Bronchial epithelial cell (primary cell): ENCODE data around the gene ACADSB. TPM values are rescaled to one million over a fixed set of nuclear protein-coding genes. Genes with fewer than 3 reads are reported as not detected.

Experiments
- DNase-seq: peaks from one replicate; pipeline ENCODE4 v3.0.0-alpha.2; 2010; ENCODE audit warnings: low read depth
- FAIRE-seq: peaks from 2 replicates; lab custom pipeline; 2011; peaks lifted over from hg19 to GRCh38; lab: Jason Lieb, UNC
- H3K27me3 ChIP-seq: 2 replicates; pipeline ENCODE4 v1.5.1; 2011; ENCODE audit warnings: low read length; ENCODE audit not compliant: control insufficient read depth, insufficient read depth
- H3K36me3 ChIP-seq: 2 replicates; pipeline ENCODE4 v1.5.1; 2011; ENCODE audit warnings: low read length; ENCODE audit not compliant: control insufficient read depth, insufficient read depth
- H3K4me3 ChIP-seq: 2 replicates; pipeline ENCODE4 v1.5.1; 2011; ENCODE audit warnings: mild to moderate bottlenecking, low read depth, low read length, control low read depth
- total RNA-seq: library from RNA; depleted of rRNA; stranded (reverse); fragments of >200 nt; gene quantifications from 2 replicates; pipeline ENCODE4 v1.2.1, GENCODE V29; 2014
- TF ChIP-seq, protein P1 (sequence below): IDR thresholded peaks from 2 replicates; pipeline ENCODE4 v1.5.1; 2011; ENCODE audit warnings: mild to moderate bottlenecking, moderate library complexity, low read length, control low read depth, inconsistent platforms; ENCODE audit not compliant: insufficient read depth, severe bottlenecking

ACADSB gene
- total RNA-seq, 1 donor from 2014 or later = 3.4 TPM

DNA sequence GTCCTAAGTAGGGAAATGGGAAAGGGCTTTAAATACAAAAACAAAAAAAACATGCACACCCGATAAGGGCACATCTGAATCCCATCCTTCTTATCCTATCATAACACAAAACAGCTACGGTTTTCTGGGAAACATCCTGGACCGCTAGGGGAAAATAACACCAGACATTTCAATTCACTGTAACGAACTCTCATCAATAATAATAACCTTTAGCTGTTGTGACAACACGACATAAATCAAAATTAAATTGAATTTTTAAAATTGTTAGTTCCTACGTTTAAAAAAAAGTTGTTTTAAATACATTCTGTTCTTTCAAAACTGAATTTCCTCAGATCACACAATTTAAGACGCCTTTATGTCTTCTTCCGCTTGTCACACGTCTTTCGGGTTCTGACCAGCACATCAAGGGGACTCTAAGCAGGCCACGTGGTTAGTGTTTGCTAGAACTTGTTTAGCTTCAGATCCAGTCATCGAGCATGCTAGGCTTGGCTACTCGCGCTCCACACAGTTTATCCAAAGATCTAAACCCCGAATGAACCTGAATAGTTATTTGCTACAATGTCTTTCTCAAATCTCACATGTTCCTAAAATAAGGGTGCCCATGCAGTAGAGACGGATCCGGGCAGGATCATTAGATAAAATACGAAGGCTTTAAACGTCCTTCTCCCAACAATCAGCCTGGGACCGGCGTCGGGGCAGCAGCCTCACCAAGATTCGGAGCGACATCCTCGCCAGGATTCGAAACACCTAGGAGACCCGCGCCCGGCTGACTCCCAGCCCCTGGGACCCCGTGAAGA, 1.1 kb upstream of the ACADSB start:
- FAIRE-seq (no peak), DNase-seq (peak; percentile 82)
- H3K4me3 ChIP-seq = peak overlapping the region; percentile 80
- no peaks in the 10 kb centered on the region for H3K27me3 ChIP-seq
- no peaks in the 10 kb centered on the region for H3K36me3 ChIP-seq
- TF ChIP-seq, protein P1, sequence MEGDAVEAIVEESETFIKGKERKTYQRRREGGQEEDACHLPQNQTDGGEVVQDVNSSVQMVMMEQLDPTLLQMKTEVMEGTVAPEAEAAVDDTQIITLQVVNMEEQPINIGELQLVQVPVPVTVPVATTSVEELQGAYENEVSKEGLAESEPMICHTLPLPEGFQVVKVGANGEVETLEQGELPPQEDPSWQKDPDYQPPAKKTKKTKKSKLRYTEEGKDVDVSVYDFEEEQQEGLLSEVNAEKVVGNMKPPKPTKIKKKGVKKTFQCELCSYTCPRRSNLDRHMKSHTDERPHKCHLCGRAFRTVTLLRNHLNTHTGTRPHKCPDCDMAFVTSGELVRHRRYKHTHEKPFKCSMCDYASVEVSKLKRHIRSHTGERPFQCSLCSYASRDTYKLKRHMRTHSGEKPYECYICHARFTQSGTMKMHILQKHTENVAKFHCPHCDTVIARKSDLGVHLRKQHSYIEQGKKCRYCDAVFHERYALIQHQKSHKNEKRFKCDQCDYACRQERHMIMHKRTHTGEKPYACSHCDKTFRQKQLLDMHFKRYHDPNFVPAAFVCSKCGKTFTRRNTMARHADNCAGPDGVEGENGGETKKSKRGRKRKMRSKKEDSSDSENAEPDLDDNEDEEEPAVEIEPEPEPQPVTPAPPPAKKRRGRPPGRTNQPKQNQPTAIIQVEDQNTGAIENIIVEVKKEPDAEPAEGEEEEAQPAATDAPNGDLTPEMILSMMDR = no peak

DNA sequence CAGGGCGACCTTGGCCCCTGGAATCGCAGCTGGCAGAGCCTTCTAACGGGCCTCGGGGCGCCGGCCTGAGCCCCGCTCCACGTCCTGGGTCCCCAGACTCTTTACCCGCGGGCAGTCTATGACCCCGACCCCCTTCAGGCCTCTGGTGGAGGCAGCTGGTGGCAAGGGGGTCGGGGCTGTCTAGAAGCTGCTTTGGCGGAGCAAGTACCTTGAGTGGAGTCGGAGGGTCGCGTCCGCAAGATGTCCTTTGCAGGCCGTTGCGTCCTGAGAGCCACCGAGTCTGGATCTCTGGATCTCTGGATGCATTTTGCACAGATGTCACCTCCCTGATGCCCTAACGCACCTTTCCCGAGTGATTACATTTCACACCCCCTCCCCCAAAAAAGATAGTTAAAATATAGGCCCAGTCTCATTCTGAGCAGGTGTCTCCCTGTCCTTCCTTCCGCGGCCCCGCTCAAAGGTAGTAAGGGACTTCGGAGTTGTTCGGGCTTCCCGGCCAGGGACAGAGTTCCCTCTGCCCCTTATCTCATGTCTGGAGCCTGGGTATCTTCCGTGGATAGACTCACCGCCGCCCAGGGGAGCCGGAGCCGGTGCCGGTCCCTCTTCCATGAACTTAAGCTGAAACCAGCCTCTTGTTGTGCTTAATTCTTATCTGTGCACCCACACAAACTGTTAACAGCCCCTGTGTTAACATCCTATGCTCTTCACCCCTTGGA, 457 bp downstream of the ACADSB start:
- TF ChIP-seq, protein P1 = no peak
- no peak for FAIRE-seq
- Histone ChIP-seq H3K27me3 (no peaks in the 10 kb centered on the region), H3K36me3 (no peaks in the 10 kb centered on the region), H3K4me3 (peak overlapping the region; percentile 80)
- DNase-seq = no peak

DNA sequence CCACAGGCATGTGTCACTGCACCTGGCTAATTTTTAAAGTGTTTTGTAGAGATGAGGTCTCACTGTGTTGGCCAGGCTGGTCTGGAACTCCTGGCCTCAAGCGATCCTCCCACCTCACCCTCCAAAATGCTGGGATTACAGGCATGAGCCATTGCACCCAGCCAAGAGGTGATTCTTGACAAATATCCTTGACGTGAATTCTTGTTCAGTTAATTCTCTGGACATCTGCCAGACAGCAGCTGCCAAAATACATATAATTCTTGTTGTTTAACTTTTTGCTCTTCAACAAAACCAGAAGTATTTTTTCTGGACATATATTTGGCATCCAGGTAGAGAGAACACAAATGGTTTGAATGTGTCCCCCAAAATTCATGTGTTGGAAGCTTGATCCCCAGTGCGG, 3.2 kb downstream of the ACADSB start:
- Histone ChIP-seq H3K36me3 (no peaks in the 10 kb centered on the region), H3K27me3 (no peaks in the 10 kb centered on the region), H3K4me3 (no peak overlapping the region)
- no peak for FAIRE-seq
- no peak for DNase-seq
- TF ChIP-seq, protein P1 = no peak

DNA sequence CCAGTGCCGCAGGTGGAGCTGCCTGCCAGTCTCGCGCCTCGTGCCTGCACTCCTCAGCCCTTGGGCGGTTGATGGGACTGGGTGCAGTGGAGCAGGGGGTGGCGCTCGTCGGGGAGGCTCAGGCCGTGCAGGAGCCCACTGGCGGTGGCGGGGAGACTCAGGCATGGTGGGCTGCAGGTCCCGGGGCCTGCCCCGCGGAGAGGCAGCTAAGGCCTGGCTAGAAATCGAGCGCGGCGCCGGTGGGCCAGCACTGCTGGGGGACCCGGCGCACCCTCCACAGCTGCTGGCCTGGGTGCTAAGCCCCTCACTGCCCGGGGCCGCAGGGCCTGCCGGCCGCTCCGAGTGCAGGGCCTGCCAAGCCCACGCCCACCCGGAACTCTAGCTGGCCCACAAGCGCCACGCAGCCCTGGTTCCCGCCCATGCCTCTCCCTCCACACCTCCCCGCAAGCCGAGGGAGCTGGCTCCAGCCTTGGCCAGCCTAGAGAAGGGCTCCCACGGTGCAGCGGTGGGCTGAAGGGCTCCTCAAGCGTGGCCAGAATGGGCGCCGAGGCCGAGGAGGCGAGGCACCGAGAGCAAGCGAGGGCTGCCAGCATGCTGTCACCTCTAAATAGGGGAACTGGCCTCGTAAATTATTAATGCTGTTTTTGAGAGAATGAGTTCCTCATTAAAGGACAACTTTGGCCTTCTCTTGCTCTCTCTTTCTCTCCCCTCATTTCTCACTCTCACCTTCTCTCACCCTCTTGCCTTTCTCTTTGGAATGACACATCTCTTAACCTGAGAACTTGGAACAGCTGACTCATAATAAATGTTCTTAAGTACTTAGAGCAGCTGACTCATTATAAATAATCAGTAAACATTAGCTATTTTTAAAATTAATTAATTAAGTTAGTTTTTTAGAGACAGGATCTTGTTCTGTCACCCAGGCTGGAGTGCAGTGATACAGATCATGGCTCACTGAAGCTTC, 4.9 kb downstream of the ACADSB start:
- H3K27me3 ChIP-seq = no peaks in the 10 kb centered on the region
- TF ChIP-seq, protein P1 = no peak
- FAIRE-seq = no peak
- no peak overlapping the region for H3K4me3 ChIP-seq
- DNase-seq = peak; percentile 88
- no peaks in the 10 kb centered on the region for H3K36me3 ChIP-seq

DNA sequence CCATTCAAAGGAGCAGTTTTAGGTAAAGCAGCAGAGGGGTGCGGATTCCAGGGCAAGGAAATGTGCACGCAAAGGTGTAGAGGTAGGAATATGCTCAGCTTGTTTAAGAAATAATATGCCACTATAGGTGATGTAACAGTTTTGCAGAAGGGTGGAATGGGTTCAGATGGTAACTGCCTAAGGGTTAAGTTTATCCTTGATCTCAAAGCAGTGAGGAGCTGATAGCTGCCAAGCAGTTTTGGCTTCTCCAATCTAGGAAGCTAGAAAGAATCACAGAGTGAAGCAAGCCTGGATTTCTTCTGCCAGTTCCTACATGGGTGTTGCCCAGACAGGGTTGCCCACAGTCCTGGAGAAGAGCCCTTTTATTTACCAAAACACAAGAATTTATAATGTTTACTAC, 6.0 kb downstream of the ACADSB start:
- FAIRE-seq (no peak), DNase-seq (no peak)
- H3K27me3 ChIP-seq = no peaks in the 10 kb centered on the region
- TF ChIP-seq, protein P1 = no peak
- H3K36me3 ChIP-seq = no peaks in the 10 kb centered on the region
- H3K4me3 ChIP-seq = no peak overlapping the region
